Type B pancreatic cell (in vitro differentiated cells): Measurements from ENCODE around the gene LRRC8D. TPM values are rescaled to one million over a fixed set of nuclear protein-coding genes. Genes with fewer than 3 reads are reported as not detected.

ENCODE experiments used
- DNase-seq: peaks from one replicate; pipeline ENCODE4 v3.0.0; 2021; ENCODE audit warnings: mixed read lengths; ENCODE audit not compliant: unreplicated experiment; ENCODE audit errors: extremely low spot score
- H3K27ac Mint-ChIP-seq: 2 replicates; pipeline ENCODE4 v1.8.0; 2021; ENCODE audit warnings: mild to moderate bottlenecking, mixed read lengths
- H3K27me3 Mint-ChIP-seq: 2 replicates; pipeline ENCODE4 v1.8.0; 2021; ENCODE audit warnings: mixed read lengths
- H3K36me3 Mint-ChIP-seq: 2 replicates; pipeline ENCODE4 v1.8.0; 2021; ENCODE audit warnings: mixed read lengths
- H3K4me1 Mint-ChIP-seq: one replicate; pipeline ENCODE4 v1.8.0; 2021; ENCODE audit warnings: mixed read lengths; ENCODE audit not compliant: unreplicated experiment
- H3K4me3 Mint-ChIP-seq: 2 replicates; pipeline ENCODE4 v1.8.0; 2021; ENCODE audit warnings: mild to moderate bottlenecking, mixed read lengths
- H3K9me3 Mint-ChIP-seq: 2 replicates; pipeline ENCODE4 v1.8.0; 2021; ENCODE audit warnings: mixed read lengths
- total RNA-seq: library from RNA; stranded (reverse); gene quantifications from 2 replicates; pipeline ENCODE4 v1.2.1, GENCODE V29; 2021; ENCODE audit warnings: low replicate concordance
- TF ChIP-seq, protein P1 (sequence below): fragments of 200-600 bp; sonication (generic); conservative IDR thresholded peaks from 2 replicates; pipeline ENCODE4 v1.5.0; 2021; ENCODE audit warnings: antibody characterized with exemption, mild to moderate bottlenecking

Gene LRRC8D
- total RNA-seq, 1 donor from 2014 or later = 31.1 TPM

DNA sequence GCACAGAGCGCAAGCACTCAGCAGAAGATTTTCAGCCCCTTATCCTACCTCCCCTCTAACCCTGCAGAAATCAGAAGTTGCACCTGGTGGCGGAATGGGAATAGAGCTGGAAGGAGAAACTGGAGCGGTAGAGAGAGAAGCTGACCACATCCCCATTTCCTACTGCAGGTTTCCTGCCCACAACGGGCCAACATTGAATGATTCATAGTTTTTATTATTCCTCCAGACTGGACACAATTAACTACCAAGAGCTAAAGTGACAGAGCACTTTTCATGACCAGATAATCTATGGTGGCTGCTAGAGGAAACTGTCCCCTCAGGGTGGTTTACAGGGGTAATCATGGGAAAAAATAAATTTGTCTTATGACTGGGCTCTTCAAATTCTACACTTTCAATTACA lies 21.3 kb upstream of the LRRC8D start:
- DNase-seq = no peak
- Mint-ChIP-seq H3K4me1 (no peaks in the 10 kb centered on the region), H3K27me3 (peaks cover 3% of the 10 kb centered on the region), H3K27ac (no peak overlapping the region), H3K4me3 (no peak overlapping the region), H3K36me3 (no peaks in the 10 kb centered on the region), H3K9me3 (no peaks in the 10 kb centered on the region)
- TF ChIP-seq, protein P1, sequence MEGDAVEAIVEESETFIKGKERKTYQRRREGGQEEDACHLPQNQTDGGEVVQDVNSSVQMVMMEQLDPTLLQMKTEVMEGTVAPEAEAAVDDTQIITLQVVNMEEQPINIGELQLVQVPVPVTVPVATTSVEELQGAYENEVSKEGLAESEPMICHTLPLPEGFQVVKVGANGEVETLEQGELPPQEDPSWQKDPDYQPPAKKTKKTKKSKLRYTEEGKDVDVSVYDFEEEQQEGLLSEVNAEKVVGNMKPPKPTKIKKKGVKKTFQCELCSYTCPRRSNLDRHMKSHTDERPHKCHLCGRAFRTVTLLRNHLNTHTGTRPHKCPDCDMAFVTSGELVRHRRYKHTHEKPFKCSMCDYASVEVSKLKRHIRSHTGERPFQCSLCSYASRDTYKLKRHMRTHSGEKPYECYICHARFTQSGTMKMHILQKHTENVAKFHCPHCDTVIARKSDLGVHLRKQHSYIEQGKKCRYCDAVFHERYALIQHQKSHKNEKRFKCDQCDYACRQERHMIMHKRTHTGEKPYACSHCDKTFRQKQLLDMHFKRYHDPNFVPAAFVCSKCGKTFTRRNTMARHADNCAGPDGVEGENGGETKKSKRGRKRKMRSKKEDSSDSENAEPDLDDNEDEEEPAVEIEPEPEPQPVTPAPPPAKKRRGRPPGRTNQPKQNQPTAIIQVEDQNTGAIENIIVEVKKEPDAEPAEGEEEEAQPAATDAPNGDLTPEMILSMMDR = no peak

DNA sequence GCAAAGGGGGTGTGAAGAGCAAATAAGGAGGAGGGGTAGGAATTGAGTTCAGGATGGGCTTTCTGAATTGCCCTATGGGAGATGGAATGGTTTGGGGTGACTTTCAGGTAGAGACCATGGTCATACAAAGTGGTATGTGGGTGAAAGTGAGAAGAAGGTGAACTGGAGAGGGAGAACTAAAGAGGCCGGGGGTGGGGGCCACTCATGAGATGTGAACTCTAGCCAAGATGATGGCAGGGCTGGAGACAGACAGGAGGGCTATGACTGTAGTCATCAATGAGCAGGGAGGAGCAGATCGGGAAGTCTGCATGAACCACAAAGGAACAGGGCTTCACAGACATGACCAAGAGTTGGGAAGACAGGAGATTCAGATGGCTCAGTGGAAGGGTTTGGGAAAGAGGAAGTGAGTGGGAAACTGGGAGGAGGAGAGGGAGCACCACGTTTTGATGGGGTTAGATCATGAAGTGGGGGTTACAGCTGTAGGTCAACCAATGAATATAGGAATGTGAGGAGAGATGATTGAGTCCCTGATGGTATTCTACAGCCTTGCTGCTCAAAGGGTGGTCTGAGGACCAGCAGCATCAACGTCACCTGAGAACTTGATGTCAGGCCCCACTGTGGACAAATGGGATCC lies 20.7 kb upstream of the LRRC8D start:
- TF ChIP-seq, protein P1 = no peak
- Mint-ChIP-seq H3K4me1 (no peaks in the 10 kb centered on the region), H3K27me3 (peaks cover 3% of the 10 kb centered on the region), H3K9me3 (no peaks in the 10 kb centered on the region), H3K27ac (no peak overlapping the region), H3K4me3 (no peak overlapping the region), H3K36me3 (no peaks in the 10 kb centered on the region)
- no peak for DNase-seq

GRCh38 chr1:89800718-89801117 lies 20.1 kb upstream of the LRRC8D start:
- no peak for DNase-seq
- H3K4me3 Mint-ChIP-seq = no peak overlapping the region
- H3K9me3 Mint-ChIP-seq = no peaks in the 10 kb centered on the region
- H3K4me1 Mint-ChIP-seq = no peaks in the 10 kb centered on the region
- H3K36me3 Mint-ChIP-seq = no peaks in the 10 kb centered on the region
- TF ChIP-seq, protein P1 = no peak
- H3K27ac Mint-ChIP-seq = no peak overlapping the region
- peaks cover 3% of the 10 kb centered on the region for H3K27me3 Mint-ChIP-seq

- Mint-ChIP-seq H3K27me3 (peaks cover 3% of the 10 kb centered on the region), H3K4me1 (no peaks in the 10 kb centered on the region), H3K9me3 (no peaks in the 10 kb centered on the region), H3K36me3 (no peaks in the 10 kb centered on the region), H3K27ac (no peak overlapping the region), H3K4me3 (no peak overlapping the region)
- TF ChIP-seq, protein P1 = no peak
- no peak for DNase-seq
Observed at GRCh38 chr1:89802051-89802450, 18.8 kb upstream of the LRRC8D start.

GRCh38 chr1:89802841-89803240 lies 18.0 kb upstream of the LRRC8D start:
- no peak overlapping the region for H3K27ac Mint-ChIP-seq
- H3K4me3 Mint-ChIP-seq = no peak overlapping the region
- TF ChIP-seq, protein P1 = no peak
- DNase-seq = no peak
- no peaks in the 10 kb centered on the region for H3K9me3 Mint-ChIP-seq
- H3K36me3 Mint-ChIP-seq = no peaks in the 10 kb centered on the region
- H3K27me3 Mint-ChIP-seq = peaks cover 3% of the 10 kb centered on the region
- no peaks in the 10 kb centered on the region for H3K4me1 Mint-ChIP-seq
